WTC11 (cell line): ENCODE measurements around the gene TCAP. TPM values are rescaled to one million over a fixed set of nuclear protein-coding genes. Genes with fewer than 3 reads are reported as not detected.
A peak's percentile ranks its signal among the peaks of the same experiment; 100 is the strongest.

Source experiments
- ATAC-seq: fragments of 200-7000 bp; cut with Tn5 transposase; 2 replicates; pipeline ENCODE4 v1.10.0; 2021; ENCODE audit warnings: mild to moderate bottlenecking, moderate library complexity
- CTCF ChIA-PET: fragments of 300-600 bp; sonication (Branson Sonifier 250); formaldehyde crosslinking; loops from one replicate; lab custom pipeline; 2021; ENCODE audit warnings: antibody characterized with exemption; lab: Charles Lee
- POLR2A ChIA-PET: fragments of 350-600 bp; sonication (Branson Sonifier 250); formaldehyde crosslinking; loops from one replicate; lab custom pipeline; 2021; ENCODE audit warnings: antibody characterized with exemption; lab: Charles Lee
- DNase-seq: peaks from one replicate; pipeline ENCODE4 v3.0.0; 2021; ENCODE audit warnings: low spot score
- H3K27ac Mint-ChIP-seq: 2 replicates; pipeline ENCODE4 v1.8.0; 2021; ENCODE audit warnings: mixed read lengths
- H3K27me3 Mint-ChIP-seq: 2 replicates; pipeline ENCODE4 v1.8.0; 2021; ENCODE audit warnings: low read depth, mild to moderate bottlenecking, moderate library complexity, mixed read lengths
- H3K36me3 Mint-ChIP-seq: 2 replicates; pipeline ENCODE4 v1.8.0; 2021; ENCODE audit warnings: mixed read lengths
- H3K4me1 Mint-ChIP-seq: 2 replicates; pipeline ENCODE4 v1.8.0; 2022; ENCODE audit warnings: mixed read lengths
- H3K4me3 Mint-ChIP-seq: 2 replicates; pipeline ENCODE4 v1.8.0; 2021; ENCODE audit warnings: mild to moderate bottlenecking, moderate library complexity, mixed read lengths
- H3K9me3 Mint-ChIP-seq: 2 replicates; pipeline ENCODE4 v1.8.0; 2021; ENCODE audit warnings: mixed read lengths
- ATF1 ChIP-seq: sonication (generic); formaldehyde crosslinking; IDR thresholded peaks from 2 replicates; pipeline ENCODE4 v1.8.1; 2023; ENCODE audit warnings: mild to moderate bottlenecking, moderate library complexity, missing genetic modification reagents
- E2F1 ChIP-seq: sonication (generic); formaldehyde crosslinking; IDR thresholded peaks from 2 replicates; pipeline ENCODE4 v1.8.0; 2022; ENCODE audit warnings: mild to moderate bottlenecking, missing genetic modification reagents
- E2F4 ChIP-seq: sonication (generic); formaldehyde crosslinking; IDR thresholded peaks from 2 replicates; pipeline ENCODE4 v1.8.1; 2022; ENCODE audit warnings: low read depth, mild to moderate bottlenecking, moderate library complexity, missing genetic modification reagents, borderline replicate concordance
- EMX1 ChIP-seq: fragments of 250-450 bp; sonication (Bioruptor Pico); IDR thresholded peaks from 2 replicates; pipeline ENCODE4 v1.8.0; 2021; ENCODE audit warnings: mild to moderate bottlenecking
- ETV6 ChIP-seq: sonication (generic); formaldehyde crosslinking; IDR thresholded peaks from 2 replicates; pipeline ENCODE4 v1.8.1; 2022; ENCODE audit warnings: mild to moderate bottlenecking, missing genetic modification reagents
- FOXP1 ChIP-seq: sonication (generic); formaldehyde crosslinking; IDR thresholded peaks from 2 replicates; pipeline ENCODE4 v1.8.0; 2022; ENCODE audit warnings: missing genetic modification reagents, mild to moderate bottlenecking, moderate library complexity, borderline replicate concordance
- FOXP4 ChIP-seq: sonication (generic); formaldehyde crosslinking; IDR thresholded peaks from 2 replicates; pipeline ENCODE4 v1.8.0; 2022; ENCODE audit warnings: mild to moderate bottlenecking, missing genetic modification reagents
- GABPB1 ChIP-seq: sonication (generic); formaldehyde crosslinking; IDR thresholded peaks from 2 replicates; pipeline ENCODE4 v1.8.1; 2023; ENCODE audit warnings: mild to moderate bottlenecking, missing genetic modification reagents
- GRHL2 ChIP-seq: fragments of 250-450 bp; sonication (Bioruptor Pico); IDR thresholded peaks from 2 replicates; pipeline ENCODE4 v1.8.0; 2022; ENCODE audit warnings: mild to moderate bottlenecking, moderate library complexity; ENCODE audit not compliant: insufficient replicate concordance, severe bottlenecking
- HMGA2 ChIP-seq: fragments of 250-450 bp; sonication (Bioruptor Pico); IDR thresholded peaks from 2 replicates; pipeline ENCODE4 v1.4.0; 2021; ENCODE audit warnings: mild to moderate bottlenecking, moderate library complexity
- HMGXB4 ChIP-seq: sonication (generic); formaldehyde crosslinking; IDR thresholded peaks from 2 replicates; pipeline ENCODE4 v1.8.1; 2023; ENCODE audit warnings: mild to moderate bottlenecking, moderate library complexity, missing genetic modification reagents
- IRF1 ChIP-seq: sonication (generic); formaldehyde crosslinking; IDR thresholded peaks from 2 replicates; pipeline ENCODE4 v1.8.0; 2023; ENCODE audit warnings: missing genetic modification reagents
- JAZF1 ChIP-seq: fragments of 250-450 bp; sonication (Bioruptor Pico); IDR thresholded peaks from 2 replicates; pipeline ENCODE4 v1.9.0; 2021; ENCODE audit warnings: moderate library complexity, mild to moderate bottlenecking, inconsistent platforms
- MXD4 ChIP-seq: fragments of 250-450 bp; sonication (Bioruptor Pico); IDR thresholded peaks from 2 replicates; pipeline ENCODE4 v1.8.0; 2021; ENCODE audit warnings: mild to moderate bottlenecking, moderate library complexity, borderline replicate concordance
- SP1 ChIP-seq: sonication (generic); formaldehyde crosslinking; conservative IDR thresholded peaks from 2 replicates; pipeline ENCODE4 v1.8.1; 2022; ENCODE audit warnings: missing genetic modification reagents
- TEAD1 ChIP-seq: sonication (generic); formaldehyde crosslinking; IDR thresholded peaks from 2 replicates; pipeline ENCODE4 v1.8.0; 2022; ENCODE audit warnings: mild to moderate bottlenecking, missing genetic modification reagents
- TEAD4 ChIP-seq: sonication (generic); formaldehyde crosslinking; IDR thresholded peaks from 2 replicates; pipeline ENCODE4 v1.8.0; 2022; ENCODE audit warnings: mild to moderate bottlenecking, missing genetic modification reagents
- ZNF263 ChIP-seq: sonication (generic); formaldehyde crosslinking; IDR thresholded peaks from 2 replicates; pipeline ENCODE4 v1.8.1; 2022; ENCODE audit warnings: low read depth, mild to moderate bottlenecking, moderate library complexity, missing genetic modification reagents
- ZNF281 ChIP-seq: sonication (generic); formaldehyde crosslinking; IDR thresholded peaks from 2 replicates; pipeline ENCODE4 v1.8.0; 2023; ENCODE audit warnings: mild to moderate bottlenecking, missing genetic modification reagents
- ZNF317 ChIP-seq: sonication (generic); formaldehyde crosslinking; IDR thresholded peaks from 2 replicates; pipeline ENCODE4 v1.8.1; 2023; ENCODE audit warnings: low read depth, mild to moderate bottlenecking, moderate library complexity, missing genetic modification reagents, borderline replicate concordance
- ZNF423 ChIP-seq: fragments of 250-450 bp; sonication (Bioruptor Pico); IDR thresholded peaks from 2 replicates; pipeline ENCODE4 v2.1.2; 2022; ENCODE audit warnings: mild to moderate bottlenecking, moderate library complexity
- ZNF532 ChIP-seq: fragments of 250-450 bp; sonication (Bioruptor Pico); IDR thresholded peaks from 2 replicates; pipeline ENCODE4 v1.9.0; 2021; ENCODE audit warnings: mild to moderate bottlenecking, borderline replicate concordance
- total RNA-seq: library from RNA; stranded (reverse); gene quantifications from 3 replicates; pipeline ENCODE4 v1.2.3, GENCODE V29; 2021

Gene TCAP
- total RNA-seq, 1 experiment from 2014 or later: 2.9 TPM

GRCh38 chr17:39688475-39688835, 23.3 kb downstream of the TCAP start (continued):
- TF ChIP-seq FOXP1: no peak
- no peak for TF ChIP-seq TEAD4 (CRISPR knock-in tag)
- TF ChIP-seq, all 79 proteins: peak for 0

GRCh38 chr17:39688945-39689344, 23.8 kb downstream of the TCAP start:
- peak overlapping the region; percentile 82 for H3K4me3 Mint-ChIP-seq
- DNase-seq: no peak
- peak overlapping the region; percentile 93 for H3K27ac Mint-ChIP-seq
- no peak for TF ChIP-seq ETV6
- no peak for TF ChIP-seq EMX1 (CRISPR knock-in tag)
- TF ChIP-seq E2F4 (CRISPR knock-in tag): no peak
- TF ChIP-seq HMGA2: no peak
- no peak for TF ChIP-seq ATF1 (CRISPR knock-in tag)
- TF ChIP-seq HMGXB4: no peak
- peak; percentile 75; the same call in 1 of the 2 replicates for TF ChIP-seq TEAD1 (CRISPR knock-in tag)
- peak; percentile 35; the same call in 1 of the 2 replicates for TF ChIP-seq ZNF281 (CRISPR knock-in tag)
- TF ChIP-seq ZNF532 (CRISPR knock-in tag): no peak
- TF ChIP-seq GABPB1 (CRISPR knock-in tag): no peak
- TF ChIP-seq ZNF263 (CRISPR knock-in tag): no peak
- TF ChIP-seq FOXP4 (CRISPR knock-in tag): peak; percentile 51; the same call in 1 of the 2 replicates
- no peak for TF ChIP-seq E2F1 (CRISPR knock-in tag)
- TF ChIP-seq GRHL2 (CRISPR knock-in tag): no peak
- TF ChIP-seq IRF1 (CRISPR knock-in tag): no peak
- no peak for TF ChIP-seq JAZF1
- TF ChIP-seq MXD4 (CRISPR knock-in tag): no peak
- TF ChIP-seq ZNF423: peak; percentile 93
- TF ChIP-seq TEAD4 (CRISPR knock-in tag): peak; percentile 42; the same call in 1 of the 2 replicates
- 0 out of 2 replicates have a peak, but pooled peaks have one; percentile 22 for TF ChIP-seq SP1 (CRISPR knock-in tag)
- no peak for TF ChIP-seq ZNF317 (CRISPR knock-in tag)
- POLR2A ChIA-PET: interaction anchor here (0.7 to 2.8 kb wide), 5 partner anchors 11 to 227 kb away, joined by 3 to 25 read pairs (median 3); partner anchors contain the start of genes CDK12 and ERBB2
- no peaks in the 10 kb centered on the region for H3K9me3 Mint-ChIP-seq
- H3K27me3 Mint-ChIP-seq: no peaks in the 10 kb centered on the region
- CTCF ChIA-PET: interaction anchor here (1.0 to 3.1 kb wide), 13 partner anchors 10 to 141 kb away, joined by 3 to 29 read pairs (median 14); partner anchors contain the start of genes ERBB2 and MIEN1
- H3K4me1 Mint-ChIP-seq: peaks cover 39% of the 10 kb centered on the region
- ATAC-seq: peak; percentile 53
- H3K36me3 Mint-ChIP-seq: peaks cover 4% of the 10 kb centered on the region
